K562 (cell line): ENCODE measurements around the gene PGGHG. TPM values are rescaled to one million over a fixed set of nuclear protein-coding genes. Genes with fewer than 3 reads are reported as not detected.
A peak's percentile ranks its signal among the peaks of the same experiment; 100 is the strongest.

Experiments used
- EP400 ChIP-seq: fragments of 450-650 bp; IDR thresholded peaks from 2 replicates; pipeline ENCODE4 v1.6.1; 2017; ENCODE audit warnings: antibody characterized with exemption, mild to moderate bottlenecking, moderate library complexity
- EZH2 ChIP-seq: IDR thresholded peaks from 2 replicates; pipeline ENCODE4 v1.6.1; 2012; ENCODE audit warnings: low read depth, mild to moderate bottlenecking, inconsistent platforms, low read length, borderline replicate concordance
- GTF2E2 ChIP-seq: fragments of 200-800 bp; sonication (Bioruptor generic); IDR thresholded peaks from 2 replicates; pipeline ENCODE4 v1.6.1; 2016; ENCODE audit warnings: missing genetic modification characterization, missing compliant biosample characterization
- HMGN3 ChIP-seq: IDR thresholded peaks from 2 replicates; pipeline ENCODE4 v1.6.1; 2011; ENCODE audit warnings: borderline replicate concordance, low read depth, mild to moderate bottlenecking, mixed read lengths, low read length; ENCODE audit not compliant: insufficient read length; ENCODE audit errors: extremely low read depth
- KLF13 ChIP-seq: fragments of 450-650 bp; IDR thresholded peaks from 2 replicates; pipeline ENCODE4 v1.6.1; 2016; ENCODE audit warnings: missing genetic modification characterization, low read depth, mild to moderate bottlenecking, missing compliant biosample characterization, moderate library complexity, borderline replicate concordance
- NONO ChIP-seq, 2 experiments: fragments of 200-400 bp in 1 of 2; fragments of 450-650 bp in 1 of 2; formaldehyde crosslinking in 1 of 2; IDR thresholded peaks; 2 replicates each; pipeline ENCODE4 v1.6.1; 2017; ENCODE audit warnings: low read depth in 2 of 2, mild to moderate bottlenecking in 2 of 2, moderate library complexity in 2 of 2, low read length in 1 of 2
- PCBP1 ChIP-seq: fragments of 200-400 bp; formaldehyde crosslinking; IDR thresholded peaks from 2 replicates; pipeline ENCODE4 v1.6.1; 2018; ENCODE audit warnings: mild to moderate bottlenecking, low read depth, low read length; ENCODE audit not compliant: poor library complexity, severe bottlenecking
- POLR2H ChIP-seq: IDR thresholded peaks from 2 replicates; pipeline ENCODE4 v1.6.1; 2016; ENCODE audit warnings: missing genetic modification characterization, low read depth, mild to moderate bottlenecking, control low read depth, missing compliant biosample characterization, moderate library complexity
- PRDM10 ChIP-seq: fragments of 450-650 bp; IDR thresholded peaks from 2 replicates; pipeline ENCODE4 v1.6.1; 2018; ENCODE audit not compliant: partially characterized antibody
- RBFOX2 ChIP-seq: fragments of 200-400 bp; formaldehyde crosslinking; IDR thresholded peaks from 2 replicates; pipeline ENCODE4 v1.6.1; 2017; ENCODE audit warnings: low read depth, mild to moderate bottlenecking, low read length, moderate library complexity
- TAF9B ChIP-seq: fragments of 450-650 bp; IDR thresholded peaks from 2 replicates; pipeline ENCODE4 v1.6.1; 2018; ENCODE audit warnings: mild to moderate bottlenecking; ENCODE audit not compliant: partially characterized antibody
- ZNF146 ChIP-seq: IDR thresholded peaks from one replicate; pipeline ENCODE4 v1.6.1; 2018; ENCODE audit warnings: missing compliant biosample characterization; ENCODE audit not compliant: unreplicated experiment
- ZNF175 ChIP-seq: fragments of 200-800 bp; sonication (Bioruptor generic); IDR thresholded peaks from 2 replicates; pipeline ENCODE4 v1.6.1; 2016; ENCODE audit warnings: low read depth, mild to moderate bottlenecking, missing genetic modification characterization, missing compliant biosample characterization
- ZNF436 ChIP-seq: fragments of 250-450, 450-650 bp; sonication (Bioruptor Pico); formaldehyde crosslinking; IDR thresholded peaks from 2 replicates; pipeline ENCODE4 v1.7.0; 2020; ENCODE audit warnings: mild to moderate bottlenecking
- ZNF644 ChIP-seq: fragments of 200-800 bp; sonication (Bioruptor generic); IDR thresholded peaks from 2 replicates; pipeline ENCODE4 v1.6.1; 2016; ENCODE audit warnings: low read depth, missing genetic modification characterization, missing compliant biosample characterization
- polyA plus RNA-seq, 8 experiments: library from polyadenylated mRNA; depleted of rRNA in 4 of 8; stranded (reverse) in 5 of 8; unstranded in 3 of 8; fragments of >200 nt; fragmentation: Nextera tagmentation in 2 of 8; fragmentation: Illumina TruSeq in 1 of 8; extraction: Ambion mirVana in 2 of 8; extraction: Trizol in 1 of 8; gene quantifications; 2 replicates each; pipeline versions ENCODE4 v1.2.1 to v1.2.3, GENCODE V29; 2011 to 2014; ENCODE audit warnings: inconsistent platforms in 1 of 8, missing spikeins in 1 of 8
- total RNA-seq, 7 experiments: library from RNA; depleted of rRNA in 6 of 7; stranded (reverse); fragments of >200 nt in 6 of 7; fragmentation: Illumina TruSeq in 2 of 7; extraction: Trizol in 2 of 7; gene quantifications; 2 replicates each; pipeline versions ENCODE4 v1.2.1 to v1.2.3, GENCODE V29; 2011 to 2021; ENCODE audit warnings: low replicate concordance in 1 of 7
- TF ChIP-seq, protein P1 (sequence below): sonication (generic); formaldehyde crosslinking; IDR thresholded peaks from 2 replicates; pipeline ENCODE4 v1.8.1; 2023; ENCODE audit warnings: mild to moderate bottlenecking, missing genetic modification reagents
- TF ChIP-seq, protein P2 (sequence below), 2 experiments: IDR thresholded peaks; 2 replicates each; pipeline ENCODE4 v1.6.1; 2011; ENCODE audit warnings: borderline replicate concordance in 1 of 2, control low read depth in 1 of 2, low read depth in 1 of 2, low read length in 1 of 2, mild to moderate bottlenecking in 1 of 2, mixed read lengths in 1 of 2, moderate library complexity in 1 of 2; ENCODE audit not compliant: insufficient read depth in 1 of 2, insufficient read length in 1 of 2, poor library complexity in 1 of 2, severe bottlenecking in 1 of 2; ENCODE audit errors: extremely low read depth in 1 of 2
- TF ChIP-seq, protein P3 (sequence below): sonication (generic); formaldehyde crosslinking; IDR thresholded peaks from 2 replicates; pipeline ENCODE4 v1.8.1; 2023; ENCODE audit warnings: mild to moderate bottlenecking, missing genetic modification reagents

Gene PGGHG
- total and polyA plus RNA-seq, 9 of the 15 experiments (the other 6 are each of a cell fraction or from before 2014, with no cell fraction given) = 0.38 to 85.1 (median 18.1) TPM

DNA sequence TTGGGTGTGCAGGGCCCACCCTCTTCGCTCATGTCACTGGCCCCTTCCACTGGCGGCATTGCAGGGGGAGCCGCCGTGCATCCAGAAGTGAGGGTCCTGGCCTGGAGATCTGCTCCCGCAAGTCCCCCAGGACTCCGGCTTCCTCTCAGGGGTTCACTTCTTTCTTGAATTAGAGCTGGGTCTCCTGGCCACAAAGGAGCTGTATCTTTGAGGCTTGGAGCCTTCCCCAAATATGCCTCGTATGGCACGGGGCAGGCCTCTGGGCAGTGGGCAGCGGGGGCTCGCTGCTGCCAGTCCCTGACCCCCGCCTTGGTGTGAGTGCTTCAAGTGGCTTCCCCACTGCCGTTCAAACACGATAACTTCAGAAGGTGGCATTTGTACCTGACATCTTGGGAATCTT, 39.1 kb downstream of the PGGHG start (continued):
- TF ChIP-seq, protein P1, sequence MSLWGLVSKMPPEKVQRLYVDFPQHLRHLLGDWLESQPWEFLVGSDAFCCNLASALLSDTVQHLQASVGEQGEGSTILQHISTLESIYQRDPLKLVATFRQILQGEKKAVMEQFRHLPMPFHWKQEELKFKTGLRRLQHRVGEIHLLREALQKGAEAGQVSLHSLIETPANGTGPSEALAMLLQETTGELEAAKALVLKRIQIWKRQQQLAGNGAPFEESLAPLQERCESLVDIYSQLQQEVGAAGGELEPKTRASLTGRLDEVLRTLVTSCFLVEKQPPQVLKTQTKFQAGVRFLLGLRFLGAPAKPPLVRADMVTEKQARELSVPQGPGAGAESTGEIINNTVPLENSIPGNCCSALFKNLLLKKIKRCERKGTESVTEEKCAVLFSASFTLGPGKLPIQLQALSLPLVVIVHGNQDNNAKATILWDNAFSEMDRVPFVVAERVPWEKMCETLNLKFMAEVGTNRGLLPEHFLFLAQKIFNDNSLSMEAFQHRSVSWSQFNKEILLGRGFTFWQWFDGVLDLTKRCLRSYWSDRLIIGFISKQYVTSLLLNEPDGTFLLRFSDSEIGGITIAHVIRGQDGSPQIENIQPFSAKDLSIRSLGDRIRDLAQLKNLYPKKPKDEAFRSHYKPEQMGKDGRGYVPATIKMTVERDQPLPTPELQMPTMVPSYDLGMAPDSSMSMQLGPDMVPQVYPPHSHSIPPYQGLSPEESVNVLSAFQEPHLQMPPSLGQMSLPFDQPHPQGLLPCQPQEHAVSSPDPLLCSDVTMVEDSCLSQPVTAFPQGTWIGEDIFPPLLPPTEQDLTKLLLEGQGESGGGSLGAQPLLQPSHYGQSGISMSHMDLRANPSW (CRISPR knock-in tag) = no peak
- TF ChIP-seq EP400 (no peak), ZNF436 (no peak), POLR2H (tag) (no peak), GTF2E2 (tag) (no peak), EZH2 (no peak), PRDM10 (peak; percentile 87), NONO (IDR thresholded peaks at IDR 0.05; ENCODE audit: low read depth in 2 of 2, low read length in 1 of 2) (no peak), RBFOX2 (peak; percentile 57), PCBP1 (no peak), ZNF644 (tag) (no peak), HMGN3 (peak; percentile 31), TAF9B (no peak), KLF13 (tag) (no peak), ZNF146 (CRISPR knock-in tag) (no peak), ZNF175 (no peak)
- TF ChIP-seq, protein P2, sequence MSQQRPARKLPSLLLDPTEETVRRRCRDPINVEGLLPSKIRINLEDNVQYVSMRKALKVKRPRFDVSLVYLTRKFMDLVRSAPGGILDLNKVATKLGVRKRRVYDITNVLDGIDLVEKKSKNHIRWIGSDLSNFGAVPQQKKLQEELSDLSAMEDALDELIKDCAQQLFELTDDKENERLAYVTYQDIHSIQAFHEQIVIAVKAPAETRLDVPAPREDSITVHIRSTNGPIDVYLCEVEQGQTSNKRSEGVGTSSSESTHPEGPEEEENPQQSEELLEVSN (IDR thresholded peaks at IDR 0.05; ENCODE audit: borderline replicate concordance in 1 of 2, extremely low read depth in 1 of 2, insufficient read depth in 1 of 2, insufficient read length in 1 of 2, low read depth in 1 of 2, low read length in 1 of 2, poor library complexity in 1 of 2, severe bottlenecking in 1 of 2) = no peak
- TF ChIP-seq, protein P3, sequence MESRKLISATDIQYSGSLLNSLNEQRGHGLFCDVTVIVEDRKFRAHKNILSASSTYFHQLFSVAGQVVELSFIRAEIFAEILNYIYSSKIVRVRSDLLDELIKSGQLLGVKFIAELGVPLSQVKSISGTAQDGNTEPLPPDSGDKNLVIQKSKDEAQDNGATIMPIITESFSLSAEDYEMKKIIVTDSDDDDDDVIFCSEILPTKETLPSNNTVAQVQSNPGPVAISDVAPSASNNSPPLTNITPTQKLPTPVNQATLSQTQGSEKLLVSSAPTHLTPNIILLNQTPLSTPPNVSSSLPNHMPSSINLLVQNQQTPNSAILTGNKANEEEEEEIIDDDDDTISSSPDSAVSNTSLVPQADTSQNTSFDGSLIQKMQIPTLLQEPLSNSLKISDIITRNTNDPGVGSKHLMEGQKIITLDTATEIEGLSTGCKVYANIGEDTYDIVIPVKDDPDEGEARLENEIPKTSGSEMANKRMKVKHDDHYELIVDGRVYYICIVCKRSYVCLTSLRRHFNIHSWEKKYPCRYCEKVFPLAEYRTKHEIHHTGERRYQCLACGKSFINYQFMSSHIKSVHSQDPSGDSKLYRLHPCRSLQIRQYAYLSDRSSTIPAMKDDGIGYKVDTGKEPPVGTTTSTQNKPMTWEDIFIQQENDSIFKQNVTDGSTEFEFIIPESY (CRISPR knock-in tag) = 0 out of 2 replicates have a peak, but pooled peaks have one; percentile 39
